ENCODE results near the gene CDH20.

GRCh38 chr18:61474918-61475317 lies 141.7 kb downstream of the CDH20 start:
- TF ChIP-seq CTCF (IDR thresholded peaks at IDR 0.05) (no peak), POLR2A (IDR thresholded peaks at IDR 0.05) (no peak), POLR2AphosphoS5 (IDR thresholded peaks at IDR 0.05; ENCODE audit: insufficient read depth in 1 of 2, low read depth in 1 of 2) (no peak)

Data from vagina (tissue), 2 donors.